ENCODE results near the gene AKAP9.

DNA sequence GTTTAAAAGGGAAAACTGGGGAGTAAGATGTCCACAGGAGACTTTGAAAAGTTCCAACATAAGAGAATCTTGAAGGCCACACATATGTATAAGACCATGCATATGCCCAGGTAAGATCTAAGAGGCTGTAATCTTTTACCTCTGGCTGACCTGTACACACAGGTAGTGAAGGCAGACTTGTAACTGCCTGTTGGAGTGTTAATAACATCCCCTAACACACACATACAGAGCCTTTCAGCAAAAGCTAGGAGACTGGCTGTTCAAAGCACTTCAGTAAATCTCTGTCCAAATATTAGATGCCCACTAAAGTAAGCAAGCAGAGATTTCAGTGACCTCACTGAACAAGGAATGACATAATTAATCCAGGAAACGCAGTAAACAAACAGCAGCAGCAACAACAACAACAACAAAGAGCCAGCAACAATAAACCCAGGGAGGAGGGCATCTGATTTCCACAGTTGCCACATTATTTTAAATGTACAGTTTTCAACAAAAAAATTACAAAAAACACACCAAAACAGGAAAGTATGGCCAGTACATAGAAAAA lies 178.6 kb downstream of the AKAP9 start:
- TF ChIP-seq POLR2A (IDR thresholded peaks at IDR 0.05) = no peak
- TF ChIP-seq, protein P1, sequence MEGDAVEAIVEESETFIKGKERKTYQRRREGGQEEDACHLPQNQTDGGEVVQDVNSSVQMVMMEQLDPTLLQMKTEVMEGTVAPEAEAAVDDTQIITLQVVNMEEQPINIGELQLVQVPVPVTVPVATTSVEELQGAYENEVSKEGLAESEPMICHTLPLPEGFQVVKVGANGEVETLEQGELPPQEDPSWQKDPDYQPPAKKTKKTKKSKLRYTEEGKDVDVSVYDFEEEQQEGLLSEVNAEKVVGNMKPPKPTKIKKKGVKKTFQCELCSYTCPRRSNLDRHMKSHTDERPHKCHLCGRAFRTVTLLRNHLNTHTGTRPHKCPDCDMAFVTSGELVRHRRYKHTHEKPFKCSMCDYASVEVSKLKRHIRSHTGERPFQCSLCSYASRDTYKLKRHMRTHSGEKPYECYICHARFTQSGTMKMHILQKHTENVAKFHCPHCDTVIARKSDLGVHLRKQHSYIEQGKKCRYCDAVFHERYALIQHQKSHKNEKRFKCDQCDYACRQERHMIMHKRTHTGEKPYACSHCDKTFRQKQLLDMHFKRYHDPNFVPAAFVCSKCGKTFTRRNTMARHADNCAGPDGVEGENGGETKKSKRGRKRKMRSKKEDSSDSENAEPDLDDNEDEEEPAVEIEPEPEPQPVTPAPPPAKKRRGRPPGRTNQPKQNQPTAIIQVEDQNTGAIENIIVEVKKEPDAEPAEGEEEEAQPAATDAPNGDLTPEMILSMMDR (IDR thresholded peaks at IDR 0.05) = no peak

Measured in esophagus squamous epithelium (tissue), 4 donors.